Fibroblast of skin of abdomen (primary cell): ENCODE results near the gene CD84.
"Not testable (repeated sequence)": the region's sequence is repeated elsewhere in the genome, so short reads cannot be mapped to it uniquely, and the experiment has no call there.

ENCODE experiments used
- DNase-seq: peaks from one replicate; pipeline ENCODE4 v3.0.0-alpha.2; 2013

CD84 gene

DNA sequence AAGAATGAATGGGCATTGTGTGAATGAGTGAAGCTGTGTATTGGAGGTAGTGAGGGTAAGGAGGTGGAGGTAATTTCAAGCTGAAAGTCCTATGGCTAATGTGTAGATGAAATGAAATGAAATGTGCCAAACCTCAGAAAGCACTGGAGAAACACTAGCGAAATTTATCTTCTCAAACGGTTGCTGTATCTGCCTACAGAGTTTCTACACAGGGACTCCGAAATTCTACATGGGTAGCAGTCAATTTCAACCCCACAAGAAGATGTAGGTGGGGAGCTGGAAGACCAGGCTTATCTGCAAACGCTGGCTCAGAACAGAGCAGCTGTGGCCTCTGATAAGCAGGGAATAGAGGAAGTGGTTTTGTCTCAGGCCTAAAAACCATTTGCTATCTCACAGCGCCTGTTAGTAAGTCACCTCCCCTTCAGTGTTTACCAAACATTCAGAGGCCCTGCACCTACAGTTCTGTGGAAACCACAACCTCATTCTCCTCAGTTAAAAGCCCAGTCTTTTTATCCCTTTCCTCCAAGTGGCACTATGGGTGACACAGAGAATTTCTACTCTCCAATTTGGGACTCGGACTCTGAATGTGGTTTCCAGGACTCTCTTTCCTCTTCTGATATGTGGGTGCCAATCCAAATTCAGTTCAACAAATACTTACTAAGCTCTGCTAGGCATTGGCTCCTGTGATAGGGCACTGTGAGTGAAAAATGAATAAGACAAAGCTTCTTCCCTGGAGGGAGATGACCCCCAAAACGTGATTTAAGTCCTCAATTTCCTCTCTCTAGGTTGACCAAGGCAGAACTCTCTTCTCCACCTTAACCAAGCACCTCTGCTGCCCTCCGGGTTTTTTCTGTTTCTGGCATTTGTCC lies 39.1 kb downstream of the CD84 start:
- no peak for DNase-seq

DNA sequence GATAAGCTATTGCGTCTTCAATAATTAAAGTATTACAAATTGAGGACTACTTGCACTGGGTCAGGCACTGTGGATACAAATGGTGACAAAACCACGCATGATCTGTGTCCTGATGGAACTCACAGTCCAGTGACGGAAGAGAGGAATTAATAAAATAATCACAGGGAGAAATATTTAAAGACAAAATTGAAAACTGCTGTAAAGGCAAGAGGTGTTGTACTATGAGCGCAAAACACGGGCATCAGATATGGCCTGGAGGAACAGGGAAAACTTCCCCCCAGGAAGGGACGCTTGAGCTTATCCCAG lies 39.7 kb downstream of the CD84 start:
- DNase-seq: no peak

DNA sequence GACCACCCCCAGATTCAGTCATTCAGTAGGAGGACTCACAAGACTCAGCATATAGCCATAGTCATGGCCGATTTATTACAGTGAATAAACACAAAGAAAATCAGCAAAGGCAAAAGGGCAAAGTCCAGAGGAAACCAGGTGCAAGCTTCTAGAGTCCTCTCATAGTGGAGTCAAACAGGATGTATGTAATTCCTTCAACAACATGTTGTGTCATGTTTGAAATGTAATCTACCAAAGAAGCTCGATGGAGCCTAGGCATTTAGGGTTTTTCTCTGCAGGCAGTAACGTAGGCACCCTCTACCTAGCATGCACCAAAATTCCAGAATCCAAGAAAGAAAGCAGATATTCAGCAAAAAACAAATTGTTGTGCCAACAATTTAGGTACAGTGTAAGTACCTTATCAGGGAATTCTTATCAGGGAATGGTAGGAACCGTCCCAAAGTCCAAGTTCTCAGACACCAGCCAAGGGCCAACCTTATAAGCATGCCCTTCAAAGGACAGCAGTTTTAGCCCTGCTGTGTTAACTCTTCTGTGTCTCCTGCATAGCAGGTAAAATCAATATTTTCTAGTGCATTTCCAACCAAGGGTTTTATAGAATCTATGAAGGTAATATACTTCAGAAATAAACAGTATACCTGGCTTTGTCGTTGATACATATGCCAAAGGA lies 40.2 kb downstream of the CD84 start:
- DNase-seq: no peak

DNA sequence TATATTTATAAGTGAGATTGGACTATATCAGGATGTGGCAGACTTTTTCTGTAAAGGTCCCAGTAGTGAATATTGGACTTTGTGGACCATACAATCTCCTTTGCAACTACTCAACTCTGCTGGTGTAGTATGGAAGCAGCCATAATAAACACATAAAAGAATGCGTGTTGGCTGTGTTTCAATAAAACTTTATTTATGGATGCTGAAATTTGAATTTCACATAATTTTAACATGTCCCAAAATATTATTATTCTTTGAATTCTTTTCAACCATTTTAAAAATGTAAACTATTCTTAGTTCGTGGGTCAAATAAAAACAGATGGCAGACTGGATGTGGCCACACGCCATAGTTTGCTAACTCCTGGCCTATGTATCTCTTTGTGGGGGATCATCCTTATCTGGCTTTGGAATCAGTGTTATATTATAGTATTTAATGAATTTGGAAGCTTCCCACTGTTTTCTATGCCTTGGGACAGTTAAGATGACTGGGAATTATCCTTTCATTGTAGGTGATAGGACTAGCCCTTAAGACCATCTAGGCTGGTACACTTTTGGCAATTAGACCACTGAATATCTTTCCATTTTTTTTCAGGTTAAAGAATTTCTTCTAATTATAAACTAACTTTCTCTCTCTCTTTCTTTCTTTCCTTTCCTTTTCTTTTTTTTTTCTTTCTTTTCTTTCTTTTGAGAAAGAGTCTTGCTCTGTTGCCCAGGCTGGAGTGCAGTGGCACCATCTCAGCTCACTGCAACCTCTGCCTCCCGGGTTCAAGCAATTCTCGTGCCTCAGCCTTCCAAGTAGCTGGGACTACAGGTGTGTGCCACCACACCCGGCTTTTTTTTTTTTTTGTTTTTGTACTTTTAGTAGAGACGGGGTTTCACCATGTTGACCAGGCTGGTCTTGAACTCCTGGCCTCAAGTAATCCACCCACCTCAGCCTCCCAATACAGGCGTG lies 41.3 kb downstream of the CD84 start:
- DNase-seq: no peak

DNA sequence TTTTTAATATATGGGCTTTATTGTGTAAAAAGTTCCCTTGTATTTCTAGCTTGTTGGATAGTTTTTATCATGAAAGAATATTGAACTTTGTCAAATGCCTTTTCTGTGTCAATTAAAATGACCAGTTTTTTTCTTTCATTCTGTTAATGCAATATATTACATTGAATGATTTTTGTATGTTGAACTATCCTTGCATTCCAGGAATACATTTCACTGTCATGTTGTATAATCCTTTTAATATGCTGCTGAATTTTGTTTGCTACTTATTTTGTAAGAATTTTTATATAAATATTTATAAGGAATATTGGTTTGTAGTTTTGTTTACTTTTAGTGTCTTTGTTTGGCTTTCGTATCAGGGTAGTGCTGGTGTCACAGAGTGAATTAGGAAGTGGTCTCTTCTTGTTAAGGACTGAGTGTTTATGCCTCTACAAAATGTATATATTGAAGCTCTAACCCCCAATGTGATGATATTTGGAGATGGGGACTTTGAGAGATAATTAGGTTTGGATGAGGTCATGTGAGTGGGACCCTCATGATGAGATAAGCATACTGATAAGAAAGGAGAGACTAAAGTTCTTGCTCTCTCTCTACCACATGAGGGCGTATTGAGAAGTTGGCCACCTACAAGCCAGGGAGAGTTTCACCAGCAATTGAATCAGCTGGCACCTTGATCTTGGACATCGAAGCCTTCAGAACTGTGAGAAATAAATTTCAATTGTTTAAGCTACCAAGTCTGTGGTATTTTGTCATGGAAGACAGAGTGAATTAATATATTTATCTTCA lies 44.3 kb downstream of the CD84 start:
- no peak for DNase-seq

DNA sequence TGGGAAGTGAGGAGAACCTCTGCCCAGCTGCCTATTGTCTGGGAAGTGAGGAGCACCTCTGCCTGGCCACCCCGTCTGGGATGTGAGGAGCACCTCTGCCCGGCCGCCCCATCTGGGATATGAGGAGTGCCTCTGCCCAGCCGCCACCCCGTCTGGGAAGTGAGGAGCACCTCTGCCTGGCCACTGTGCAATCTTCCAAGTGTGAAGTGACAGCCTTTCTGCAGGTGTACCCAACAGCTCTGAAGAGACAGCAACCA lies 46.8 kb downstream of the CD84 start:
- DNase-seq: not testable (repeated sequence)

DNA sequence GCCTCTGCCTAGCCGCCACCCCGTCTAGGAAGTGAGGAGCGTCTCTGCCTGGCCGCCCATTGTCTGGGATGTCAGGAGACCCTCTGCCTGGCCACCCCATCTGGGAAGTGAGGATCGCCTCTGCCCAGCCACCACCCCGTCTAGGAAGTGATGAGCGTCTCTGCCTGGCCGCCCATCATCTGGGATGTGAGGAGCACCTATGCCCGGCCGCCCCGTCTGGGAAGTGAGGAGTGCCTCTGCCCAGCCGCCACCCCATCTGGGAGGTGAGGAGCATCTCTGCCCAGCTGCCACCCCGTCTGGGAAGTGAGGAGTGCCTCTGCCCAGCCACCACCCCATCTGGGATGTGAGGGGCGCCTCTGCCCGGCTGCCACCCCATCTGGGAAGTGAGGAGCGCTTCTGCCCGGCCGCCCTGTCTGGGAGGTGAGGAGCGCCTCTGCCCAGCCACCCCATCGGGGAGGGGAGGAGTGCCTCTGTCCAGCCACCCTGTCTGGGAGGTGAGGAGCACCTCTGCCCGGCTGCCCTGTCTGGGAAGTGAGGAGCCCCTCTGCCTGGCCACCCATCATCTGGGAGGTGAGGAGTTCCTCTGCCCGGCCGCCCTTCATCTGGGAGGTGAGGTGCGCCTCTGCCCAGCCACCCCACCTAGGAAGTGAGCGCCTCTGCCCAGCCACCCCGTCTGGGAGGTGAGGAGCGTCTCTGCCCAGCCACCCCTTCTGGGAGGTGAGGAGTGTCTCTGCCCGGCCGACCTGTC lies 47.3 kb downstream of the CD84 start:
- DNase-seq: not testable (repeated sequence)

DNA sequence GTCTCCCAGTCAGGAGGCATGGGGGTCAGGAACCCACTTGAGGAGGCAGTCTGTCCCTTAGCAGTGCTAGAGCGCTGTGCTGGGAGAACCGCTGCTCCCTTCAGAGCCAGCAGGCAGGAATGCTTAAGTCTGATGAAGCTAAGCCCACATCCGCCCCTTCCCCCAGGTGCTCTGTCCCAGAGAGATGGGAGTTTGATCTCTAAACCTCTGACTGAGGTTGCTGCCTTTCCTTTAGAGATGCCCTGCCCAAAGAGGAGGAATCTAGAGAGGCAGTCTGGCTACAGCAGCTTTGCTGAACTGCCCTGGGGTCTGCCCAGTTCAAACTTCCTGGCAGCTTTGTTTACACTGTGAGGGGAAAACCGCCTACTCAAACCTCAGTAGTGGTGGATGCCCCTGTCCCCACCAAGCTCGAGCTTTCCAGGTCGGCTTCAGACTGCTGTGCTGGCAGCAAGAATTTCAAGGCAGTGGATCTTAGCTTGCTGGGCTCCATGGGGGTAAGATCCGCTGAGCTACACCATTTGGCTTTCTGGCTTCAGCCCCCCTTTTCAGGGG lies 49.8 kb downstream of the CD84 start:
- not testable (repeated sequence) for DNase-seq

DNA sequence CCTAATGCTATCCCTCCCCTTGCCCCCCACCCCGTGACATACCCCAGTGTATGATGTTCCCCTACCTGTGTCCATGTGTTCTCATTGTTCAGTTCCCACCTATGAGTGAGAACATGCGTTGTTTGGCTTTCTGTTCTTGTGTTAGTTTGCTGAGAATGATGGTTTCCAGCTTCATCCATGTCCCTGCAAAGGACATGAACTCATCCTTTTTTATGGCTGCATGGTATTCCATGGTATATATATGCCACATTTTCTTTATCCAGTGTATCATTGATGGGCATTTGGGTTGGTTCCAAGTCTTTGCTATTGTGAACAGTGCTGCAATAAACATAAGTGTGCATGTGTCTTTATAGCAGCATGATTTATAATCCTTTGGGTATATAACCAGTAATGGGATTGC lies 55.5 kb downstream of the CD84 start:
- not testable (repeated sequence) for DNase-seq

DNA sequence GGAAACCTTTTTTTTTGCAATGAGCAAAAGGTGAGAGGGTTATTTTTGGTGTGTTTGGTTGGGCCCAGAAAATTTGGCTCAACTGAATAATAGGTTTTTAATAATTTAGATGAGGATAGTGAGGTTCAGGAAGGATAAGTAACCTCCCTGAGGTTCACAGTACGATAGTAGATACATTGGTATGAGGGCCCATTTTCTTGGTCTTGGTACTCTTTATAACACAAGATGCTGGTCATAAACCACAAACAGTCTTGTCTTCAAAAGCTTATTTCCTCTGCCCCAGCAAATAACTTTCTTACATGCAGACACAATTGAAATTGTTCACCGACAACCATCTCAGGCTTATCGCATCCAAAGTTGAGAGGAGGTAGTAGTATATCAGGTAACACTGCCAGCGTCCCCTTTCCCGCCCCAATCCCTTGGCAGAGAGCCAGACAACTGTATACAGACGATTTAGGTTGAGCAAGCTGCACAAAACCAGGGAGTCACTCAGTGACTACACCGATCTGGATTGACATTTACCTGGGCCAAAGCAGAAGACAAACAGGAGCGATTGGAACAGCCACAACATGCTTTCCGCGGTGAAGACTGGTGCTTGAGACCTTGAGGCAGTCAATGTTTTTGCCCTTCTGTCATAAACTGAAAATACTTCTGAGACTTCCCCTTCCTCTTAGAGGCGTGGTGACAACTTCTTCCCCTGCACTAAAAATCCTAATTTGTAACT lies 56.5 kb downstream of the CD84 start, which contains the start of gene SLAMF6:
Gene SLAMF6, minus strand, starts transcription at position 634 of the 724 bp plus-strand sequence. Its CDS starts 63 bp downstream, at position 571.
- no peak for DNase-seq

DNA sequence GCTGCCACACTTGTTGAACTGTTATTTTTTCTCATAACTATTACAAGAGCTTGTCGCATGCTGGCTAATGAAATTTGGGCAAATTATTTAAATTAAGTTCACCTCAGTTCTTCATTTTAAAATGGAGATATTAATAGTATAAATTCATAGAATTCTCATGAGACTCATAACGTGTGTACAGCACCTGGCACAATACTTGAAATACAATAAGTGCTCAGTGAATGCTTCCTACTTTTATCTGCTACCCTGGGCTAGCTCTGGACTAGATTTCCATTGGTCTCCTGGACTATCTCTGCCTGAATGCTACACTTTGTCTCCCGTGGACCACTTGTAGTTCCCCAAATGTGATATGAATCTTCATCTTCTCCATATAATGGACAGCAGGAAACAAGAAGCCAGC lies 57.2 kb downstream of the CD84 start:
- DNase-seq: no peak

DNA sequence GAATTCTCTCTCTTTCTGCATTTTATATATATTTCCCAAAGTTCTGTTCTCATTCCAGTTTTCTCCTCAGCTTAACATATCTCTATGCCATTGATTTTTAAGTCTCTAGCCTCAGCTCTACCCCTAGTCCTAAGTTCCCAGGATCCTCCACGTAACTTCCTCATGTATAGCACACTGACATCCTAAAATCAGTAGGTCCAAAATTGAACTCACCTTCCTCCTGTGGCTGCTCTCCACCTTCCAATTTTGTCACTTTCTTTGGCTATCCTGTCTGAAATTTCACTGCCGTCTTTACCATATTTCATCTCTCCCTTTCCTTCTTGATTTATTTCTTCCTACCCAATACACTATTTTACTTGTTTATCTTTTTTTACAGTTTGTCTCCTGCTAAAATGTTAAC lies 57.7 kb downstream of the CD84 start:
- DNase-seq: no peak

DNA sequence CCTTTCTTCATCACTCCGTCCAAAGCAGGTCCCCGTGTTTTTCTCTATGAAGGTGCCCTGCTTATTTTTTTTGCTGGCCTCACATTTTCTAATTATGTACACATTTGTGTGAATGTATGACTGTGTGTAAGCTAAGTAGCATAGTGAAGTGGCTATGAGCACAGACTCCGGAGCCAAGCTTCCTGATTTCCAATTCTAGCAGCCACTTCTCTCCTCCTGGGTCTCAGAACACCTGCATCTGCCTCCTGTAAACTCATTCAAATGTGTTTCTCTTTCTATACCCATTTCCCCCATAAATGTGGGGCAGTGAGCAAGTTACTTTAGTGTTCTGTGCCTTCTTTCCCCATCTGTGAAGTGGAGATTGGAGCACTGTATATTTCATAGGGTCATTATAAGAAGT lies 58.3 kb downstream of the CD84 start:
- no peak for DNase-seq

DNA sequence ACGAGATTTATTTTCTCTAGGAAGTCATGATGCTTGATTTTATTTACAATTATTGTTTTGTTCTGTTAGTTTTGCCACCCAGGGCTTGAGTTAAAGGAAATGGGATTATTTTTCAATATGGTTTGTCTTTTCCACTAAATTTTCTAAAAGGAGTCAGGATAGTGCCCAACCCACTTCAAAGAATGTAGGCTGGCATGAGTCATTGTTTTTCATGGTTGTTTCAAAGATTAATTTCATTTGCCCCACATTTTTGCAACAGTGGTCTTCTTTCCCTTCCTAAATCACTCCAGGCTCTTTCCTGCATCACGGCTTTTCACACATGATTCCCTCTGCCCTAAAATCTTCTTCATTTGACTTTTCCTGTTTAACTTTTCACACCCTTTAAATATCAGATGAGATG lies 58.7 kb downstream of the CD84 start:
- DNase-seq: no peak

DNA sequence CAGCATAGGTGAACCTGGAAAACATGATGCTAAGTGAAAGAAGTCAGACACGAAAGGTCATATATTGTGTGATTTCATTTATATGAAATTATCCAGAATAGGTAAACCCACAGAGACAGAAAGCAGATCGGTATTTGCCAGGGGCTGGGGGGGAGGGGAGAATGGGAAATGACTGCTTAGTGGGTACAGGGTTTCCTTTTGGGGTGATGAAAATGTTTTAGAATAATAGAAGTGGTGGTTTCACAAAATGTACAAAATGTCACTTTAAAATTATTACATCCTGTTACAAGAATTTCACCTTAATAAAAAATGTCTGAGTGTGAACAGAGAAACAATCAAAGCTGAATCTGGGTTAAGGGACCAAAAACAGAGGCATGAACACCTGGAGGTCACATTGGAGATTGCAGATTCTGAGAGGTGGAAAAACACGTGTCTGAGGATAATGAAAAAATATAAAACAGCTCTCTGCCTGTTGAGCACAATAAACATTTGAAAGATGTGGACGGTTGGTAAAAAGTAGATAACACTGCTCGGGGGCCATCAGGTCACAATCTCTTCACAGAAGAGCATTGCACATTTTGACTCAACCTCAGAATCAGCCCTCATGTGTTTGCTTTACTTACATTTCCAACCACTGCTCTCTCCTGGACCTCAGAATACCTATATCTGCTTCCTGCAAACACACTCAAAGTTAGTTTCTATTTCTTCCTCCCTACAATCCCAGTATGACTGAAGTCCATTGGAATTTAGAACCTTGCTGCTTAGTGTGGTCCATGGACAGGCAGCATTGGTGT lies 59.5 kb downstream of the CD84 start:
- no peak for DNase-seq

DNA sequence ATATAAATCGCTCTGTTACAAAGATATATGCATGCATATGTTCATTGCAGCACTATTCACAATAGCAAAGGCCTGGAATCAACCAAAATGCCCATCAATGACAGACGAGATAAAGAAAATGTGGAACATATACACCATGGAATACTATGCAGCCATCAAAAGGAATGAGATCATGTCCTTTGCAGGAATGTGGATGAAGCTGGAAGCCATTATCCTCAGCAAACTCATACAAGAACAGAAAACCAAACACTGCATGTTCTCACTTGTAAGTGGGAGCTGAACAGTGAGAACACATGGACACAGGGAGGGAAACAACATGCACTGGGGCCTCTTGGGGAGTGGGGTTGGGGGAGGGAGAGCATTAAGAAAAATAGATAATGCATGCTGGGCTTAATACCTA lies 61.8 kb downstream of the CD84 start:
- DNase-seq: not testable (repeated sequence)

DNA sequence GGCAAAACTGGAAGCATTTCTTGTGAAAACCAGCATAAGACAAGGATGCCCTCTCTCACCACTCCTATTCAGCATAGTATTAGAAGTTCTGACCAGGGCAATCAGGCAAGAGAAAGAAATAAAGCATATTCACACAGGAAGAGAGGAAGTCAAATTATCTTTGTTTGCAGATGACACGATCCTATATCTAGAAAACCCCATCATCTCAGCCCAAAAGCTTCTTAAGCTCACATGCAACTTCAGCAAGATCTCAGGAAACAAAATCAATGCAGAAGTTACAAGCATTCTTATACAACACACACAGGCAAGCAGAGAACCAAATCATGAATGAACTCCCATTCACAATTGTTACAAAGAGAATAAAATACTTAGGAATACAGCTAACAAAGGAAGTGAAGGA lies 63.4 kb downstream of the CD84 start:
- DNase-seq: not testable (repeated sequence)

DNA sequence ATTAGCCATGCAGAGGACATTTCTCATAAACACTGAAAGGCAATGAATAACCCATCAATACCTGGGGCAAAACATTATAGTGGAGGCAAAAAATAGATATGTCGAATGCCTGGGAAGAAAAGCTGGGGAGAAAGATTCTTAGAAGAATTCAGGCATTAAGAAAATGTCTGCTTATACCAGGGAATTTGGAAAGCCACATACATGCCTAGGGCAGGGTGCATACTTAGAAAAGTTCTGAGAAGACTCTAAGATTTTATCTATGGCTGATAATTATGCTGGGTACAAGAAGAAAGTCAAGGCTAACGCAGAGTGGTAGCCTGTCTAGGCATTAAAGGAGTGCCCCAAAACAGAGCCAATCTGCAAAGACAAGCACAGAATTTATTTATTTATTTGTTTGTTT lies 74.6 kb downstream of the CD84 start:
- no peak for DNase-seq

DNA sequence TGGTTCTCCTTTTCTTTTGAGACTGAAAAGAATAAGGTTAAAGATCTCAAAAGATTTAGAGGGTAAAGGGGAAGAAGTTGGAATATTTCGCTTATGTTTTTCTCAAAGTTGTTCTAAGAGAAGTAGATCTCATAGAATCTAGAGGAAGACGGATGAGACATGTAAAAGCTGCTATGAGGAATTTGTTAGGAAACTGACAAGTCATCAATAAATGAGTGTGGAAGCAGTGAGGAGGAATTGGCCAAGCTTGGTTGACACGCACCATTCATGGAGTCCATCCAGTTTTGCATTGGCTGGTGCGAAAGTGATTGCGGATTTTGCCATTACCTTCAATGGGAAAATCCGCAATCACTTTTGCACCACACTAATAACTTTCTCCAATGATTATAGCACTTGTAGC lies 76.2 kb downstream of the CD84 start:
- DNase-seq: no peak
